Naive B cell (primary cell): ENCODE measurements around the gene TBX1. TPM values are rescaled to one million over a fixed set of nuclear protein-coding genes. Genes with fewer than 3 reads are reported as not detected.

Experiments
- ATAC-seq, 2 donors: fragments of 150-1000 bp; cut with Tn5 transposase; 2 replicates each; pipeline ENCODE4 v1.10.0; 2021; ENCODE audit warnings: low read depth in 2 of 2, mild to moderate bottlenecking in 2 of 2, moderate library complexity in 2 of 2
- DNase-seq: peaks from one replicate; pipeline ENCODE4 v3.0.0; 2022
- H3K27ac Mint-ChIP-seq, 6 donors: one replicate each; pipeline ENCODE4 v1.8.0; 2020 to 2022; ENCODE audit warnings: mild to moderate bottlenecking in 6 of 6, mixed read lengths in 6 of 6, moderate library complexity in 5 of 6, inconsistent platforms in 2 of 6
- H3K27me3 Mint-ChIP-seq, 3 donors: one replicate each; pipeline ENCODE4 v1.8.0; 2021 to 2022; ENCODE audit warnings: mixed read lengths in 3 of 3, mild to moderate bottlenecking in 1 of 3
- H3K36me3 Mint-ChIP-seq, 2 donors: one replicate each; pipeline ENCODE4 v1.8.0; 2020 to 2022; ENCODE audit warnings: mixed read lengths in 2 of 2, inconsistent platforms in 1 of 2, mild to moderate bottlenecking in 1 of 2
- H3K4me1 Mint-ChIP-seq, 3 donors: one replicate each; pipeline ENCODE4 v1.8.0; 2020 to 2022; ENCODE audit warnings: mixed read lengths in 3 of 3, inconsistent platforms in 1 of 3, mild to moderate bottlenecking in 1 of 3, moderate library complexity in 1 of 3
- H3K4me3 Mint-ChIP-seq, 8 donors: one replicate each; pipeline ENCODE4 v1.8.0; 2020 to 2022; ENCODE audit warnings: mild to moderate bottlenecking in 8 of 8, mixed read lengths in 8 of 8, moderate library complexity in 8 of 8, inconsistent platforms in 2 of 8
- H3K9me3 Mint-ChIP-seq, 7 donors: one replicate each; pipeline ENCODE4 v1.8.0; 2020 to 2022; ENCODE audit warnings: mixed read lengths in 7 of 7, mild to moderate bottlenecking in 5 of 7, inconsistent platforms in 2 of 7, moderate library complexity in 1 of 7
- polyA plus RNA-seq, 6 donors: library from polyadenylated mRNA; unstranded; fragments of 300-500 nt; fragmentation: Illumina TruSeq; gene quantifications; one replicate each; pipeline ENCODE4 v1.2.3, GENCODE V29; 2021; ENCODE audit warnings: low read depth in 6 of 6

TBX1 gene
- polyA plus RNA-seq, 6 donors from 2014 or later: not detected

GRCh38 chr22:19793661-19794310, 33.2 kb downstream of the TBX1 start:
- no peak for ATAC-seq
- no peak for DNase-seq
- no peak overlapping the region for H3K4me3 Mint-ChIP-seq
- peaks cover 50 to 55% of the 10 kb centered on the region in 2 donors for H3K36me3 Mint-ChIP-seq
- no peaks in the 10 kb centered on the region for H3K4me1 Mint-ChIP-seq
- peaks cover 18 to 41% (median 29%) of the 10 kb centered on the region in 7 donors for H3K9me3 Mint-ChIP-seq
- H3K27ac Mint-ChIP-seq: peak overlapping the region in 1 of 6 donors; percentile 44
- no peaks in the 10 kb centered on the region for H3K27me3 Mint-ChIP-seq

- no peak overlapping the region for H3K4me3 Mint-ChIP-seq
- no peak for ATAC-seq
- peaks cover 45 to 53% of the 10 kb centered on the region in 2 donors for H3K36me3 Mint-ChIP-seq
- H3K27ac Mint-ChIP-seq: peak overlapping the region in 1 of 6 donors; percentile 6
- no peak for DNase-seq
- H3K27me3 Mint-ChIP-seq: no peaks in the 10 kb centered on the region
- H3K4me1 Mint-ChIP-seq: no peaks in the 10 kb centered on the region
- peaks cover 14 to 31% (median 25%) of the 10 kb centered on the region in 7 donors for H3K9me3 Mint-ChIP-seq
These were observed 35.0 kb downstream of the TBX1 start for GRCh38 chr22:19795617-19796008.

GRCh38 chr22:19796160-19796559, 35.6 kb downstream of the TBX1 start:
- DNase-seq (no peak), ATAC-seq (no peak)
- Mint-ChIP-seq H3K27ac (peak overlapping the region in 1 of 6 donors; percentile 8), H3K4me1 (no peaks in the 10 kb centered on the region), H3K4me3 (no peak overlapping the region), H3K9me3 (peaks cover 14 to 29% (median 24%) of the 10 kb centered on the region in 7 donors), H3K27me3 (no peaks in the 10 kb centered on the region), H3K36me3 (peaks cover 42 to 48% of the 10 kb centered on the region in 2 donors)

GRCh38 chr22:19797086-19798002, 36.8 kb downstream of the TBX1 start:
- Mint-ChIP-seq H3K4me3 (no peak overlapping the region), H3K4me1 (no peaks in the 10 kb centered on the region), H3K27ac (no peak overlapping the region), H3K36me3 (peaks cover 30 to 38% of the 10 kb centered on the region in 2 donors), H3K27me3 (no peaks in the 10 kb centered on the region), H3K9me3 (peaks cover 8 to 18% (median 14%) of the 10 kb centered on the region in 7 donors)
- no peak for ATAC-seq
- no peak for DNase-seq

- peaks cover 4 to 11% (median 10%) of the 10 kb centered on the region in 7 donors for H3K9me3 Mint-ChIP-seq
- no peaks in the 10 kb centered on the region for H3K4me1 Mint-ChIP-seq
- no peak for ATAC-seq
- H3K4me3 Mint-ChIP-seq: no peak overlapping the region
- no peak overlapping the region for H3K27ac Mint-ChIP-seq
- H3K36me3 Mint-ChIP-seq: peaks cover 25 to 35% of the 10 kb centered on the region in 2 donors
- DNase-seq: no peak
- no peaks in the 10 kb centered on the region for H3K27me3 Mint-ChIP-seq
These were observed 37.6 kb downstream of the TBX1 start for GRCh38 chr22:19798003-19798665.

GRCh38 chr22:19798891-19799293, 38.3 kb downstream of the TBX1 start:
- Mint-ChIP-seq H3K4me1 (no peaks in the 10 kb centered on the region), H3K4me3 (no peak overlapping the region), H3K27ac (no peak overlapping the region), H3K36me3 (peaks cover 17 to 28% of the 10 kb centered on the region in 2 donors), H3K9me3 (peaks cover 0 to 5% (median 2%) of the 10 kb centered on the region in 7 donors), H3K27me3 (no peaks in the 10 kb centered on the region)
- DNase-seq (no peak), ATAC-seq (no peak)

GRCh38 chr22:19799322-19800190, 39.0 kb downstream of the TBX1 start:
- Mint-ChIP-seq H3K27ac (peak overlapping the region in 1 of 6 donors; percentile 86), H3K4me1 (no peaks in the 10 kb centered on the region), H3K4me3 (no peak overlapping the region), H3K27me3 (no peaks in the 10 kb centered on the region), H3K9me3 (no peaks in the 10 kb centered on the region), H3K36me3 (peaks cover 11 to 21% of the 10 kb centered on the region in 2 donors)
- ATAC-seq: no peak
- no peak for DNase-seq

- no peak for DNase-seq
- H3K4me3 Mint-ChIP-seq: no peak overlapping the region
- H3K9me3 Mint-ChIP-seq: no peaks in the 10 kb centered on the region
- peaks cover 4 to 15% of the 10 kb centered on the region in 2 donors for H3K36me3 Mint-ChIP-seq
- H3K27me3 Mint-ChIP-seq: no peaks in the 10 kb centered on the region
- no peak for ATAC-seq
- no peaks in the 10 kb centered on the region for H3K4me1 Mint-ChIP-seq
- no peak overlapping the region for H3K27ac Mint-ChIP-seq
These were observed 39.7 kb downstream of the TBX1 start for GRCh38 chr22:19800306-19800705.

- peaks cover 0 to 15% of the 10 kb centered on the region in 2 donors for H3K36me3 Mint-ChIP-seq
- ATAC-seq: no peak
- no peak overlapping the region for H3K27ac Mint-ChIP-seq
- H3K9me3 Mint-ChIP-seq: no peaks in the 10 kb centered on the region
- no peaks in the 10 kb centered on the region for H3K27me3 Mint-ChIP-seq
- no peaks in the 10 kb centered on the region for H3K4me1 Mint-ChIP-seq
- H3K4me3 Mint-ChIP-seq: no peak overlapping the region
- DNase-seq: no peak
These were observed 40.2 kb downstream of the TBX1 start for GRCh38 chr22:19800761-19801244.

- Mint-ChIP-seq H3K4me3 (no peak overlapping the region), H3K36me3 (peaks cover 0 to 15% of the 10 kb centered on the region in 2 donors), H3K4me1 (no peaks in the 10 kb centered on the region), H3K9me3 (no peaks in the 10 kb centered on the region), H3K27me3 (no peaks in the 10 kb centered on the region), H3K27ac (no peak overlapping the region)
- no peak for ATAC-seq
- DNase-seq: no peak
These were observed 40.9 kb downstream of the TBX1 start for GRCh38 chr22:19801340-19802000.

GRCh38 chr22:19802001-19802893, 41.7 kb downstream of the TBX1 start:
- ATAC-seq (no peak), DNase-seq (no peak)
- Mint-ChIP-seq H3K27ac (no peak overlapping the region), H3K4me3 (no peak overlapping the region), H3K27me3 (no peaks in the 10 kb centered on the region), H3K4me1 (no peaks in the 10 kb centered on the region), H3K9me3 (no peaks in the 10 kb centered on the region), H3K36me3 (peaks cover 0 to 15% of the 10 kb centered on the region in 2 donors)
